GM12872 (cell line): Measurements from ENCODE around the gene HSPA12A.

Experiments used
- CTCF ChIP-seq: IDR thresholded peaks from 3 replicates; pipeline ENCODE4 v1.5.1; 2011; ENCODE audit warnings: low read depth, mild to moderate bottlenecking, low read length, moderate library complexity; ENCODE audit not compliant: insufficient read depth

HSPA12A gene

GRCh38 chr10:116664631-116665030 lies 77.7 kb downstream of the HSPA12A start:
- TF ChIP-seq CTCF: no peak

GRCh38 chr10:116663342-116663741 lies 79.0 kb downstream of the HSPA12A start:
- TF ChIP-seq CTCF: no peak

GRCh38 chr10:116660860-116661259 lies 81.5 kb downstream of the HSPA12A start:
- no peak for TF ChIP-seq CTCF

- TF ChIP-seq CTCF: no peak
These were observed 83.2 kb downstream of the HSPA12A start for GRCh38 chr10:116659049-116659670.

GRCh38 chr10:116657863-116658551 lies 84.4 kb downstream of the HSPA12A start:
- no peak for TF ChIP-seq CTCF

GRCh38 chr10:116656044-116656443 lies 86.3 kb downstream of the HSPA12A start:
- no peak for TF ChIP-seq CTCF

GRCh38 chr10:116655568-116655967 lies 86.8 kb downstream of the HSPA12A start:
- no peak for TF ChIP-seq CTCF
